ENCODE data around the gene SIK3. TPM values are rescaled to one million over a fixed set of nuclear protein-coding genes. Genes with fewer than 3 reads are reported as not detected.

The SIK3 gene
- total RNA-seq, 2 donors from 2014 or later, result 88.7 to 111 TPM

DNA sequence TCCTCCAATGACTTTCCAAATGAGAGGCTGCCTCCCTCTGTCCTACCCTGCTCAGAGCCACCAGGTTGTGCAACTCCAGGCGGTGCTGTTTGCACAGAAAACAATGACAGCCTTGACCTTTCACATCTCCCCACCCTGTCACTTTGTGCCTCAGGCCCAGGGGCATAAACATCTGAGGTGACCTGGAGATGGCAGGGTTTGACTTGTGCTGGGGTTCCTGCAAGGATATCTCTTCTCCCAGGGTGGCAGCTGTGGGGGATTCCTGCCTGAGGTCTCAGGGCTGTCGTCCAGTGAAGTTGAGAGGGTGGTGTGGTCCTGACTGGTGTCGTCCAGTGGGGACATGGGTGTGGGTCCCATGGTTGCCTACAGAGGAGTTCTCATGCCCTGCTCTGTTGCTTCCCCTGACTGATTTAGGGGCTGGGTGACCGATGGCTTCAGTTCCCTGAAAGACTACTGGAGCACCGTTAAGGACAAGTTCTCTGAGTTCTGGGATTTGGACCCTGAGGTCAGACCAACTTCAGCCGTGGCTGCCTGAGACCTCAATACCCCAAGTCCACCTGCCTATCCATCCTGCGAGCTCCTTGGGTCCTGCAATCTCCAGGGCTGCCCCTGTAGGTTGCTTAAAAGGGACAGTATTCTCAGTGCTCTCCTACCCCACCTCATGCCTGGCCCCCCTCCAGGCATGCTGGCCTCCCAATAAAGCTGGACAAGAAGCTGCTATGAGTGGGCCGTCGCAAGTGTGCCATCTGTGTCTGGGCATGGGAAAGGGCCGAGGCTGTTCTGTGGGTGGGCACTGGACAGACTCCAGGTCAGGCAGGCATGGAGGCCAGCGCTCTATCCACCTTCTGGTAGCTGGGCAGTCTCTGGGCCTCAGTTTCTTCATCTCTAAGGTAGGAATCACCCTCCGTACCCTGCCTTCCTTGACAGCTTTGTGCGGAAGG, 265.6 kb downstream of the SIK3 start:
- peaks cover 9 to 11% of the 10 kb centered on the region in 2 donors for H3K4me1 Mint-ChIP-seq (ENCODE audit: low read depth in 2 of 2)
- no peaks in the 10 kb centered on the region for H3K27me3 Mint-ChIP-seq
- no peaks in the 10 kb centered on the region for H3K36me3 Mint-ChIP-seq
- DNase-seq (ENCODE audit: low spot score) (peak; percentile 49), ATAC-seq (no peak)
- H3K4me3 Mint-ChIP-seq, result no peak overlapping the region
- H3K9me3 Mint-ChIP-seq, result no peaks in the 10 kb centered on the region
- H3K27ac Mint-ChIP-seq, result no peak overlapping the region

DNA sequence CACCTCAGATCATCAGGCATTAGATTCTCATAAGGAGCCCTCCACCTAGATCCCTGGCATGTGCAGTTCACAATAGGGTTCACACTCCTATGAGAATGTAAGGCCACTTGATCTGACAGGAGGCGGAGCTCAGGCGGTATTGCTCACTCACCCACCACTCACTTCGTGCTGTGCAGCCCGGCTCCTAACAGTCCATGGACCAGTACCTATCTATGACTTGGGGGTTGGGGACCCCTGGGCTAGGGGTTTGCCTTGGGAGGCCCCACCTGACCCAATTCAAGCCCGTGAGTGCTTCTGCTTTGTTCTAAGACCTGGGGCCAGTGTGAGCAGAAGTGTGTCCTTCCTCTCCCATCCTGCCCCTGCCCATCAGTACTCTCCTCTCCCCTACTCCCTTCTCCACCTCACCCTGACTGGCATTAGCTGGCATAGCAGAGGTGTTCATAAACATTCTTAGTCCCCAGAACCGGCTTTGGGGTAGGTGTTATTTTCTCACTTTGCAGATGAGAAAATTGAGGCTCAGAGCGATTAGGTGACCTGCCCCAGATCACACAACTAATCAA, 266.4 kb downstream of the SIK3 start:
- H3K4me1 Mint-ChIP-seq (ENCODE audit: low read depth in 2 of 2), result peaks cover 9 to 11% of the 10 kb centered on the region in 2 donors
- H3K36me3 Mint-ChIP-seq, result no peaks in the 10 kb centered on the region
- H3K9me3 Mint-ChIP-seq, result no peaks in the 10 kb centered on the region
- ATAC-seq (no peak), DNase-seq (ENCODE audit: low spot score) (peak; percentile 10)
- no peak overlapping the region for H3K27ac Mint-ChIP-seq
- no peaks in the 10 kb centered on the region for H3K27me3 Mint-ChIP-seq
- no peak overlapping the region for H3K4me3 Mint-ChIP-seq

- ATAC-seq, result no peak
- Mint-ChIP-seq H3K9me3 (no peaks in the 10 kb centered on the region), H3K27me3 (no peaks in the 10 kb centered on the region), H3K4me1 (ENCODE audit: low read depth in 2 of 2) (peaks cover 5 to 8% of the 10 kb centered on the region in 2 donors), H3K27ac (no peak overlapping the region), H3K36me3 (no peaks in the 10 kb centered on the region), H3K4me3 (no peak overlapping the region)
- peak; percentile 60 for DNase-seq (ENCODE audit: low spot score)
These were observed 267.9 kb downstream of the SIK3 start for GRCh38 chr11:116830184-116830912.

DNA sequence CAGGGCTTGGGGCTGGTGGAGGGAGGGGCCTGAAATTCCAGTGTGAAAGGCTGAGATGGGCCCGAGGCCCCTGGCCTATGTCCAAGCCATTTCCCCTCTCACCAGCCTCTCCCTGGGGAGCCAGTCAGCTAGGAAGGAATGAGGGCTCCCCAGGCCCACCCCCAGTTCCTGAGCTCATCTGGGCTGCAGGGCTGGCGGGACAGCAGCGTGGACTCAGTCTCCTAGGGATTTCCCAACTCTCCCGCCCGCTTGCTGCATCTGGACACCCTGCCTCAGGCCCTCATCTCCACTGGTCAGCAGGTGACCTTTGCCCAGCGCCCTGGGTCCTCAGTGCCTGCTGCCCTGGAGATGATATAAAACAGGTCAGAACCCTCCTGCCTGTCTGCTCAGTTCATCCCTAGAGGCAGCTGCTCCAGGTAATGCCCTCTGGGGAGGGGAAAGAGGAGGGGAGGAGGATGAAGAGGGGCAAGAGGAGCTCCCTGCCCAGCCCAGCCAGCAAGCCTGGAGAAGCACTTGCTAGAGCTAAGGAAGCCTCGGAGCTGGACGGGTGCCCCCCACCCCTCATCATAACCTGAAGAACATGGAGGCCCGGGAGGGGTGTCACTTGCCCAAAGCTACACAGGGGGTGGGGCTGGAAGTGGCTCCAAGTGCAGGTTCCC, 268.6 kb downstream of the SIK3 start, which contains the start of gene APOC3:
TSS of gene APOC3 (plus strand) at position 383 of the 659 bp plus-strand sequence. CDS start 676 bp downstream, outside the sequence.
- no peak within 1 kb of the TSS for H3K27ac Mint-ChIP-seq
- H3K36me3 Mint-ChIP-seq, result no peaks in the 10 kb centered on the region
- ATAC-seq (no peak), DNase-seq (ENCODE audit: low spot score) (peak; percentile 49)
- H3K9me3 Mint-ChIP-seq, result no peaks in the 10 kb centered on the region
- no peak within 1 kb of the TSS for H3K4me3 Mint-ChIP-seq
- H3K4me1 Mint-ChIP-seq (ENCODE audit: low read depth in 2 of 2), result peaks cover under 1% of the 10 kb centered on the region in 2 donors
- H3K27me3 Mint-ChIP-seq, result no peaks in the 10 kb centered on the region

GRCh38 chr11:116828632-116829524, 269.4 kb downstream of the SIK3 start:
- Mint-ChIP-seq H3K27ac (no peak overlapping the region), H3K36me3 (no peaks in the 10 kb centered on the region), H3K4me1 (ENCODE audit: low read depth in 2 of 2) (no peaks in the 10 kb centered on the region), H3K27me3 (no peaks in the 10 kb centered on the region), H3K9me3 (no peaks in the 10 kb centered on the region), H3K4me3 (no peak overlapping the region)
- no peak for DNase-seq (ENCODE audit: low spot score)
- ATAC-seq, result no peak

- no peaks in the 10 kb centered on the region for H3K4me1 Mint-ChIP-seq (ENCODE audit: low read depth in 2 of 2)
- H3K4me3 Mint-ChIP-seq, result no peak overlapping the region
- no peaks in the 10 kb centered on the region for H3K9me3 Mint-ChIP-seq
- H3K36me3 Mint-ChIP-seq, result no peaks in the 10 kb centered on the region
- H3K27me3 Mint-ChIP-seq, result no peaks in the 10 kb centered on the region
- ATAC-seq (no peak), DNase-seq (ENCODE audit: low spot score) (no peak)
- H3K27ac Mint-ChIP-seq, result no peak overlapping the region
These were observed 270.8 kb downstream of the SIK3 start for GRCh38 chr11:116827461-116827860.

DNA sequence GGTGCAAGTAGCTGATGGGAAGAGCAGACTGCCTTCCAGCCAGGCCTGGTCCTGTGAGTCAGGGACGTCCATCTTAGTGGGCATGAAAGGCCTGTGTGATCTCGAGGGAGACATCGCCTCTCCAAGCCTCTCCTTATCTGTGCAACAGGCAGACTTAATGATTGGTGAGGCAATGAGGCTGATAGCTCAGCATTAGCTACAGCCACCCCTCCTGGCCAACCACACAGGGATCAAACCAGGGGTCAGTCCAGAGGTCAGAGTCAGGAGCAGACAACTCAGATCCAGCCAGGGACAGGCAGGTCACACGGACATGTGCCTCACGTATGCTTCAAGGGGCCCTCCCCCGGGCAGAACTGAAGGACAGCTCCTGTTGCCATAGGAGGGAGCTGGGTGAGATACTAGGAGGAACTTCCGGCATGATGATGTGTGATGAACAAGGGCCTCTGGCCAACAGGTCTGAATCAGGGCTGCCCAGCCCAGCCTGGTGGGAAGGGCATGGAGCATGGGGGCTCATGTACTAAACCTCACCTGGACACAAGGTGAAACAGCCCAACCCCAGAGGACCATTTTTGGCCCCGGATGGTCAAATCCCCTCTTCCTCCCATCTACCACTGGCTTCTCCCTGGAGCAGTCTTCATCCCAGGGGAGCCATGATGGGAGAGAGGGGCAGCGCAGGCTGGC, 271.3 kb downstream of the SIK3 start:
- ATAC-seq, result no peak
- Mint-ChIP-seq H3K4me1 (ENCODE audit: low read depth in 2 of 2) (no peaks in the 10 kb centered on the region), H3K9me3 (no peaks in the 10 kb centered on the region), H3K27me3 (no peaks in the 10 kb centered on the region), H3K4me3 (no peak overlapping the region), H3K36me3 (no peaks in the 10 kb centered on the region), H3K27ac (no peak overlapping the region)
- DNase-seq (ENCODE audit: low spot score), result no peak

GRCh38 chr11:116825854-116826750, 272.1 kb downstream of the SIK3 start:
- Mint-ChIP-seq H3K27me3 (no peaks in the 10 kb centered on the region), H3K36me3 (no peaks in the 10 kb centered on the region), H3K4me1 (ENCODE audit: low read depth in 2 of 2) (no peaks in the 10 kb centered on the region), H3K4me3 (no peak overlapping the region), H3K9me3 (no peaks in the 10 kb centered on the region), H3K27ac (no peak overlapping the region)
- ATAC-seq (no peak), DNase-seq (ENCODE audit: low spot score) (no peak)

- Mint-ChIP-seq H3K9me3 (no peaks in the 10 kb centered on the region), H3K27ac (no peak overlapping the region), H3K27me3 (no peaks in the 10 kb centered on the region), H3K4me1 (ENCODE audit: low read depth in 2 of 2) (no peaks in the 10 kb centered on the region), H3K36me3 (no peaks in the 10 kb centered on the region), H3K4me3 (no peak overlapping the region)
- ATAC-seq (no peak), DNase-seq (ENCODE audit: low spot score) (no peak)
These were observed 272.8 kb downstream of the SIK3 start for GRCh38 chr11:116825434-116825833.

GRCh38 chr11:116823031-116823843, 275.0 kb downstream of the SIK3 start, which contains the start of gene APOA4:
Gene APOA4, minus strand, starts transcription at chr11:116823304. Its CDS starts 113 bp downstream, at chr11:116823191.
- ATAC-seq (peak in 1 of 2 donors; percentile 30), DNase-seq (ENCODE audit: low spot score) (no peak)
- H3K9me3 Mint-ChIP-seq, result no peaks in the 10 kb centered on the region
- H3K27me3 Mint-ChIP-seq, result no peaks in the 10 kb centered on the region
- H3K36me3 Mint-ChIP-seq, result no peaks in the 10 kb centered on the region
- H3K4me1 Mint-ChIP-seq (ENCODE audit: low read depth in 2 of 2), result no peaks in the 10 kb centered on the region
- no peak within 1 kb of the TSS for H3K4me3 Mint-ChIP-seq
- H3K27ac Mint-ChIP-seq, result no peak within 1 kb of the TSS

DNA sequence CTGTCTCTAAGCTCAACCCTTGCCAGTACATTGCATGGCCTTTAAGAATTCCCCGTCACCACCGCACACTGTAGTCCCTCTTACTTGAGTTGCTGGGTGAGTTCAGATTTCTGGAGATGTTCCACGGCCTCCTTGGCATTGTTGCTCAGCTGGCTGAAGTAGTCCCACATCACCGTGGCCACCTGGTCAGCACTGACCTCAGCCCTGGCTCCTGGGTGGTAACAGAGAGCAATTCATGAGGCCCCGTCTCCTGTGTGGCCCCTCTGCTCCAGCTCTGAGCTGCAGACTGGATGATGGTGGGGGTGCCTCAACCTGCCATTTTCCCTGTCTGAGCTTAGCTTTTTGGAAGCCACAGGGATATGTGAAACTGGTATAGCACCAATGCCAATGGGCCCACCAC, 275.7 kb downstream of the SIK3 start:
- no peaks in the 10 kb centered on the region for H3K9me3 Mint-ChIP-seq
- ATAC-seq, result no peak
- no peaks in the 10 kb centered on the region for H3K27me3 Mint-ChIP-seq
- H3K36me3 Mint-ChIP-seq, result no peaks in the 10 kb centered on the region
- no peak overlapping the region for H3K27ac Mint-ChIP-seq
- no peaks in the 10 kb centered on the region for H3K4me1 Mint-ChIP-seq (ENCODE audit: low read depth in 2 of 2)
- H3K4me3 Mint-ChIP-seq, result no peak overlapping the region
- DNase-seq (ENCODE audit: low spot score), result no peak

Measured in natural killer cell treated with Interleukin-12 subunit alpha and Interleukin-12 subunit beta and Interleukin-15 and Interleukin-18, amount 100 ng/mL, for 72 hours (primary cell).